Endothelial cell of umbilical vein (primary cell): Measurements from ENCODE around the gene LRRN4. TPM values are rescaled to one million over a fixed set of nuclear protein-coding genes. Genes with fewer than 3 reads are reported as not detected.

ENCODE experiments used
- BruUV-seq: library from RNA; stranded (reverse); fragments of 400-500 nt; replicated peaks from 2 replicates; lab custom pipeline; 2021; lab: Mats Ljungman, UMichigan
- CTCF ChIA-PET: fragments of 300-600, 350-600 bp; sonication (Branson Sonifier 250); formaldehyde crosslinking; loops from one replicate; lab custom pipeline; 2021; ENCODE audit warnings: antibody characterized with exemption, inconsistent platforms; lab: Charles Lee
- POLR2A ChIA-PET: fragments of 300-600, 350-600 bp; sonication (Branson Sonifier 250); formaldehyde crosslinking; loops from one replicate; lab custom pipeline; 2021; ENCODE audit warnings: antibody characterized with exemption, inconsistent platforms; lab: Charles Lee
- DNase-seq: peaks from one replicate; pipeline ENCODE4 v3.0.0-alpha.2; 2011; ENCODE audit warnings: low read depth, low spot score
- FAIRE-seq: peaks from 2 replicates; lab custom pipeline; 2011; peaks lifted over from hg19 to GRCh38; lab: Jason Lieb, UNC
- H2AFZ ChIP-seq: 2 replicates; pipeline ENCODE4 v1.6.0; 2012; ENCODE audit warnings: low read depth, low read length, control low read depth, inconsistent platforms
- H3K27ac ChIP-seq: 2 replicates; pipeline ENCODE4 v1.5.1; 2011; ENCODE audit warnings: low read depth, mild to moderate bottlenecking, control low read depth, low read length, moderate library complexity; ENCODE audit not compliant: insufficient read depth
- H3K27me3 ChIP-seq, 2 experiments: 2 replicates each; pipeline versions ENCODE4 v1.6.0 to v1.6.1; 2011; ENCODE audit warnings: low read length in 2 of 2, mixed read lengths in 1 of 2; ENCODE audit not compliant: control insufficient read depth in 2 of 2, insufficient read depth in 2 of 2
- H3K36me3 ChIP-seq, 2 experiments: 2 replicates in 1 of 2; 3 replicates in 1 of 2; pipeline ENCODE4 v1.5.1; 2011; ENCODE audit warnings: low read length in 2 of 2, mild to moderate bottlenecking in 1 of 2, moderate library complexity in 1 of 2; ENCODE audit not compliant: control insufficient read depth in 2 of 2, insufficient read depth in 2 of 2; ENCODE audit errors: extremely low read depth in 1 of 2
- H3K4me1 ChIP-seq: 3 replicates; pipeline ENCODE4 v1.5.1; 2011; ENCODE audit warnings: mild to moderate bottlenecking, low read length; ENCODE audit not compliant: control insufficient read depth, insufficient read depth; ENCODE audit errors: extremely low read depth
- H3K4me2 ChIP-seq: 2 replicates; pipeline ENCODE4 v1.6.1; 2011; ENCODE audit warnings: low read length, control low read depth, mixed read lengths; ENCODE audit not compliant: insufficient read depth
- H3K4me3 ChIP-seq, 3 experiments: fragments of 200-600 bp in 1 of 3; sonication (generic), shearing (Covaris generic) in 1 of 3; replicated peaks in 1 of 3; 2 replicates each; pipeline ENCODE4 v1.5.1; 2011 to 2016; ENCODE audit warnings: control low read depth in 3 of 3, low read length in 3 of 3, mild to moderate bottlenecking in 2 of 3, inconsistent platforms in 1 of 3, low read depth in 1 of 3, moderate library complexity in 1 of 3; ENCODE audit not compliant: insufficient read depth in 1 of 3
- H3K79me2 ChIP-seq: 2 replicates; pipeline ENCODE4 v1.6.0; 2012; ENCODE audit warnings: low read length, inconsistent platforms; ENCODE audit not compliant: control insufficient read depth, insufficient read depth
- H3K9ac ChIP-seq: replicated peaks from 2 replicates; pipeline ENCODE3; 2011; ENCODE audit warnings: low read length, control low read depth; ENCODE audit not compliant: insufficient read depth; ENCODE audit errors: extremely low read depth
- H3K9me1 ChIP-seq: replicated peaks from 3 replicates; pipeline ENCODE4 v1.6.0; 2011; ENCODE audit warnings: mild to moderate bottlenecking, low read length; ENCODE audit not compliant: control insufficient read depth, insufficient read depth; ENCODE audit errors: extremely low read depth
- H3K9me3 ChIP-seq: replicated peaks from 2 replicates; pipeline ENCODE4 v1.5.1; 2012; ENCODE audit warnings: low read length, inconsistent platforms; ENCODE audit not compliant: control insufficient read depth, insufficient read depth
- H4K20me1 ChIP-seq: replicated peaks from 2 replicates; pipeline ENCODE3; 2011; ENCODE audit warnings: mild to moderate bottlenecking, low read length; ENCODE audit not compliant: control insufficient read depth, insufficient read depth; ENCODE audit errors: extremely low read depth
- EZH2 ChIP-seq: IDR thresholded peaks from 2 replicates; pipeline ENCODE4 v1.6.1; 2012; ENCODE audit warnings: borderline replicate concordance, low read depth, mild to moderate bottlenecking, moderate library complexity, low read length, inconsistent platforms; ENCODE audit not compliant: severe bottlenecking
- FOS ChIP-seq: IDR thresholded peaks from 2 replicates; pipeline ENCODE4 v1.6.1; 2011; ENCODE audit warnings: mild to moderate bottlenecking, low read length, moderate library complexity, borderline replicate concordance; ENCODE audit not compliant: insufficient read depth
- GATA2 ChIP-seq: IDR thresholded peaks from 2 replicates; pipeline ENCODE4 v1.7.0; 2011; ENCODE audit warnings: low read depth, mild to moderate bottlenecking, moderate library complexity, mixed read lengths, low read length; ENCODE audit not compliant: insufficient read length, insufficient read depth
- JUN ChIP-seq: IDR thresholded peaks from 2 replicates; pipeline ENCODE4 v1.6.1; 2011; ENCODE audit warnings: borderline replicate concordance, low read depth; ENCODE audit not compliant: insufficient read length, insufficient read depth
- MYC ChIP-seq: IDR thresholded peaks from one replicate; pipeline ENCODE4 v1.6.1; 2011; ENCODE audit warnings: mild to moderate bottlenecking, low read depth, low read length
- POLR2A ChIP-seq: IDR thresholded peaks from 2 replicates; pipeline ENCODE4 v1.6.1; 2012; ENCODE audit warnings: low read depth, mild to moderate bottlenecking, control low read depth, low read length
- POLR2AphosphoS5 ChIP-seq: IDR thresholded peaks from 2 replicates; pipeline ENCODE4 v1.6.1; 2012; ENCODE audit warnings: low read depth, mild to moderate bottlenecking, control low read depth, low read length, moderate library complexity; ENCODE audit not compliant: insufficient read depth
- dilution Hi-C: fragments of 300-500 bp; cut with MboI; formaldehyde crosslinking; loops from one replicate; pipeline ENCODE4 v1.15.0; 2019; ENCODE audit warnings: low sequenced_read_pairs; ENCODE audit not compliant: extremely low pct_ligation_motif_present
- intact Hi-C: fragments of 100-400 bp; cut with micrococcal nuclease; formaldehyde crosslinking; loops from one replicate; pipeline ENCODE4 v1.10.0; 2022
- polyA plus RNA-seq, 4 experiments: library from polyadenylated mRNA; depleted of rRNA in 3 of 4; stranded (reverse) in 3 of 4; unstranded in 1 of 4; fragments of >200 nt; gene quantifications; 2 replicates each; pipeline versions ENCODE4 v1.2.1 to v1.2.3, GENCODE V29; 2011 to 2012; ENCODE audit warnings: missing spikeins in 1 of 4
- total RNA-seq: library from RNA; stranded (reverse); gene quantifications from 2 replicates; pipeline ENCODE4 v1.2.3, GENCODE V29; 2021
- TF ChIP-seq, protein P1 (sequence below), 2 donors: IDR thresholded peaks; 1 replicate in 1 of 2; 2 replicates in 1 of 2; pipeline ENCODE4 v1.5.1; 2011; ENCODE audit warnings: low read length in 2 of 2, mild to moderate bottlenecking in 2 of 2, moderate library complexity in 2 of 2, control low read depth in 1 of 2, inconsistent platforms in 1 of 2, low read depth in 1 of 2; ENCODE audit not compliant: insufficient read depth in 1 of 2; ENCODE audit errors: extremely low read depth in 1 of 2
- TF ChIP-seq, protein P2 (sequence below): IDR thresholded peaks from 2 replicates; pipeline ENCODE4 v1.6.1; 2011; ENCODE audit not compliant: insufficient read depth, insufficient read length

The LRRN4 gene
- total and polyA plus RNA-seq, 2 donors (not counting 3 experiments of a cell fraction or from before 2014, with no cell fraction given) = not detected

- Histone ChIP-seq H3K9me1 (no peaks in the 10 kb centered on the region), H3K4me3 (no peak overlapping the region), H3K27ac (no peak overlapping the region), H3K27me3 (no peaks in the 10 kb centered on the region), H3K4me1 (no peaks in the 10 kb centered on the region), H2AFZ (no peak overlapping the region), H3K4me2 (no peak overlapping the region), H4K20me1 (peaks cover 3% of the 10 kb centered on the region), H3K9ac (no peak overlapping the region), H3K9me3 (peaks cover 3% of the 10 kb centered on the region), H3K79me2 (peaks cover 22% of the 10 kb centered on the region), H3K36me3 (peaks cover 4 to 8% of the 10 kb centered on the region in 2 experiments)
- intact Hi-C loops = no loop called here
- CTCF ChIA-PET = no interaction called here
- BruUV-seq = no TSS peak
- FAIRE-seq = no peak
- POLR2A ChIA-PET = no interaction called here
- no peak for DNase-seq
- dilution Hi-C loops = no loop called here
- TF ChIP-seq, protein P1, sequence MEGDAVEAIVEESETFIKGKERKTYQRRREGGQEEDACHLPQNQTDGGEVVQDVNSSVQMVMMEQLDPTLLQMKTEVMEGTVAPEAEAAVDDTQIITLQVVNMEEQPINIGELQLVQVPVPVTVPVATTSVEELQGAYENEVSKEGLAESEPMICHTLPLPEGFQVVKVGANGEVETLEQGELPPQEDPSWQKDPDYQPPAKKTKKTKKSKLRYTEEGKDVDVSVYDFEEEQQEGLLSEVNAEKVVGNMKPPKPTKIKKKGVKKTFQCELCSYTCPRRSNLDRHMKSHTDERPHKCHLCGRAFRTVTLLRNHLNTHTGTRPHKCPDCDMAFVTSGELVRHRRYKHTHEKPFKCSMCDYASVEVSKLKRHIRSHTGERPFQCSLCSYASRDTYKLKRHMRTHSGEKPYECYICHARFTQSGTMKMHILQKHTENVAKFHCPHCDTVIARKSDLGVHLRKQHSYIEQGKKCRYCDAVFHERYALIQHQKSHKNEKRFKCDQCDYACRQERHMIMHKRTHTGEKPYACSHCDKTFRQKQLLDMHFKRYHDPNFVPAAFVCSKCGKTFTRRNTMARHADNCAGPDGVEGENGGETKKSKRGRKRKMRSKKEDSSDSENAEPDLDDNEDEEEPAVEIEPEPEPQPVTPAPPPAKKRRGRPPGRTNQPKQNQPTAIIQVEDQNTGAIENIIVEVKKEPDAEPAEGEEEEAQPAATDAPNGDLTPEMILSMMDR (IDR thresholded peaks at IDR 0.05; ENCODE audit: extremely low read depth in 1 of 2, insufficient read depth in 1 of 2, low read depth in 1 of 2, low read length in 2 of 2) = no peak
- TF ChIP-seq POLR2A (no peak), GATA2 (no peak), JUN (no peak), FOS (no peak), POLR2AphosphoS5 (no peak), EZH2 (no peak), MYC (no peak)
- TF ChIP-seq, protein P2, sequence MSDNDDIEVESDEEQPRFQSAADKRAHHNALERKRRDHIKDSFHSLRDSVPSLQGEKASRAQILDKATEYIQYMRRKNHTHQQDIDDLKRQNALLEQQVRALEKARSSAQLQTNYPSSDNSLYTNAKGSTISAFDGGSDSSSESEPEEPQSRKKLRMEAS = no peak
Observed at GRCh38 chr20:6024768-6025167, 29.1 kb downstream of the LRRN4 start.
